ENCODE data around the gene UBQLN3. TPM values are rescaled to one million over a fixed set of nuclear protein-coding genes. Genes with fewer than 3 reads are reported as not detected.

Gene UBQLN3
- total RNA-seq, 1 donor from 2014 or later, result not detected

GRCh38 chr11:5505363-5506048 is 4.3 kb downstream of the UBQLN3 start:
- no peak for FAIRE-seq
- no peak for TF ChIP-seq CTCF (IDR thresholded peaks at IDR 0.05; ENCODE audit: insufficient read depth, low read length, severe bottlenecking)
- H3K4me3 ChIP-seq (ENCODE audit: low read depth, low read length), result no peak overlapping the region

GRCh38 chr11:5504403-5504921 is 5.3 kb downstream of the UBQLN3 start:
- DNase-seq (ENCODE audit: low read depth) (no peak), FAIRE-seq (no peak)
- no peak for TF ChIP-seq CTCF (IDR thresholded peaks at IDR 0.05; ENCODE audit: insufficient read depth, low read length, severe bottlenecking)
- Histone ChIP-seq H3K36me3 (ENCODE audit: control insufficient read depth, insufficient read depth, low read length) (no peaks in the 10 kb centered on the region), H3K4me3 (ENCODE audit: low read depth, low read length) (no peak overlapping the region), H3K27me3 (ENCODE audit: control insufficient read depth, insufficient read depth, low read length) (no peaks in the 10 kb centered on the region)

More at GRCh38 chr11:5505363-5506048, 4.3 kb downstream of the UBQLN3 start:
- H3K27me3 ChIP-seq (ENCODE audit: control insufficient read depth, insufficient read depth, low read length), result no peaks in the 10 kb centered on the region
- DNase-seq (ENCODE audit: low read depth), result no peak
- H3K36me3 ChIP-seq (ENCODE audit: control insufficient read depth, insufficient read depth, low read length), result no peaks in the 10 kb centered on the region

- peak; percentile 32 for FAIRE-seq
These were observed 9.4 kb downstream of the UBQLN3 start for GRCh38 chr11:5500393-5500801.

GRCh38 chr11:5499671-5500070 is 10.1 kb downstream of the UBQLN3 start:
- FAIRE-seq (no peak), DNase-seq (ENCODE audit: low read depth) (no peak)
- Histone ChIP-seq H3K36me3 (ENCODE audit: control insufficient read depth, insufficient read depth, low read length) (no peaks in the 10 kb centered on the region), H3K27me3 (ENCODE audit: control insufficient read depth, insufficient read depth, low read length) (no peaks in the 10 kb centered on the region), H3K4me3 (ENCODE audit: low read depth, low read length) (no peak overlapping the region)
- no peak for TF ChIP-seq CTCF (IDR thresholded peaks at IDR 0.05; ENCODE audit: insufficient read depth, low read length, severe bottlenecking)

More at GRCh38 chr11:5500393-5500801, 9.4 kb downstream of the UBQLN3 start:
- H3K36me3 ChIP-seq (ENCODE audit: control insufficient read depth, insufficient read depth, low read length), result no peaks in the 10 kb centered on the region
- no peaks in the 10 kb centered on the region for H3K27me3 ChIP-seq (ENCODE audit: control insufficient read depth, insufficient read depth, low read length)
- no peak overlapping the region for H3K4me3 ChIP-seq (ENCODE audit: low read depth, low read length)
- DNase-seq (ENCODE audit: low read depth), result no peak
- no peak for TF ChIP-seq CTCF (IDR thresholded peaks at IDR 0.05; ENCODE audit: insufficient read depth, low read length, severe bottlenecking)

GRCh38 chr11:5489576-5490357 is 20.0 kb downstream of the UBQLN3 start:
- H3K27me3 ChIP-seq (ENCODE audit: control insufficient read depth, insufficient read depth, low read length), result no peaks in the 10 kb centered on the region
- H3K4me3 ChIP-seq (ENCODE audit: low read depth, low read length), result no peak overlapping the region
- DNase-seq (ENCODE audit: low read depth), result peak; percentile 40
- H3K36me3 ChIP-seq (ENCODE audit: control insufficient read depth, insufficient read depth, low read length), result no peaks in the 10 kb centered on the region
- FAIRE-seq, result no peak
- no peak for TF ChIP-seq CTCF (IDR thresholded peaks at IDR 0.05; ENCODE audit: insufficient read depth, low read length, severe bottlenecking)

All from bronchial epithelial cell (primary cell).